GM15510 (cell line): ENCODE results near the gene DYNLT4.

Experiments
- POLR2A ChIP-seq: IDR thresholded peaks from 3 replicates; pipeline ENCODE4 v1.6.1; 2011; ENCODE audit warnings: borderline replicate concordance; ENCODE audit not compliant: insufficient read length; ENCODE audit errors: extremely low read depth

Gene DYNLT4

DNA sequence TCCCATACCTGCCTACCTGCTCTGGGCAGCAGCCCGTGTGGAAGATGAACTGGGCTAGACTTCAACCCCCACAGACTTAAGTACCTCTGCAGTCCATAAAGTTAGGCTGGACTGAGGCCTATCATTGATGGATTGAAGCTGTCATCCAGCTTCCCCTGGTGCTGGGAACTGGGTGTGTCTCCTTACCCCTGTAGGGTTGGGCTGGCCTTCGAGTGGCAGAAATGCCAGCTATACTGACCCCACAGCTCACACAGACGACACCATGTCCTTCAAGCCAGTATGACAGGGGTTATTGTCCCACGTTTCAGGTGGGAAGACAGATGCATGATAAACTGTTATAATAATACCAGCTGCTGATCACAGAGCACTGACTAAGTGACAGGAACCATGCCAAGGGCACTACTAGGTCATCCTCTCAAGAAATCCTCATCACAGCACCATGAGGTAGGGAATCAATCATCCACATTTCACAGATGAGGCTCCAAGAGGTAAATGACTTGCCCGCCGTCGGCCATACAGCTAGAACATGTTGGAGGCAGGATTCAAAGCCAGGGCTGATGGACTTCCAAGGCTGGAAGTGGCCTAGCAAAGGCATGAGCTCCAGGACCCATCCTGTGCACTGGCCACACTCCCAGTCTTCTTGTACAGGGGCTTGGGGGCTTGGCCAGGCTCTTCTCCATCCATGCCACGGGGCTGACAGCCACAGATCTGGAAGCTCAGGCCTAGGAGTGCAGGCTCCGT is 18.9 kb downstream of the DYNLT4 start, which contains the start of gene BEST4:
BEST4 (minus strand) TSS at position 51 of the 741 bp plus-strand sequence. CDS start 465 bp downstream, outside the sequence.
- no peak for TF ChIP-seq POLR2A

DNA sequence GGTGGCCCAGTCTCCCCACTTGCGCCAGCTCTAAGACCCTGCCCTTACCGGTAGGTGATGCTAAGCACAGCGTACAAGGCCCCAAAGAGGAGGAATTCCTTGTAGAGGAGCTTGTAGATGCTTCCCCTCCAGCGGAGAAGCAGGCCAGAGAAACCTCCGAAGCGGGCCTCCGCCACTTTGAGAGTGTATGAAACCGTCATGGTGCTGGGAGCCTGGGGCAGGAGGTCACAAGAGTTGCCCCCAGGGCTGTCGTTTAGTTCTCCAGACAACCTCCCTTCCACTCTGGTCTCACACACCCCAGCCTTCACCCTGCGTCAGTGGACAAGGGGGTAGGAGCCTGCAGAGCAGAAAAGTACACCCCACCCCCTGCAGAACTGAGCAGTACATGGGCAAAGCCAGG is 19.6 kb downstream of the DYNLT4 start:
- TF ChIP-seq POLR2A = no peak

- TF ChIP-seq POLR2A = no peak
Measured at GRCh38 chr1:44786841-44787426, 20.2 kb downstream of the DYNLT4 start.

- TF ChIP-seq POLR2A = peak; percentile 29
Measured at GRCh38 chr1:44786138-44786840, 20.9 kb downstream of the DYNLT4 start.

GRCh38 chr1:44785501-44786137 is 21.5 kb downstream of the DYNLT4 start:
- TF ChIP-seq POLR2A = no peak

- TF ChIP-seq POLR2A = no peak
Measured at GRCh38 chr1:44785029-44785380, 22.1 kb downstream of the DYNLT4 start.

GRCh38 chr1:44784094-44785028 is 22.8 kb downstream of the DYNLT4 start:
- TF ChIP-seq POLR2A = peak; percentile 46

DNA sequence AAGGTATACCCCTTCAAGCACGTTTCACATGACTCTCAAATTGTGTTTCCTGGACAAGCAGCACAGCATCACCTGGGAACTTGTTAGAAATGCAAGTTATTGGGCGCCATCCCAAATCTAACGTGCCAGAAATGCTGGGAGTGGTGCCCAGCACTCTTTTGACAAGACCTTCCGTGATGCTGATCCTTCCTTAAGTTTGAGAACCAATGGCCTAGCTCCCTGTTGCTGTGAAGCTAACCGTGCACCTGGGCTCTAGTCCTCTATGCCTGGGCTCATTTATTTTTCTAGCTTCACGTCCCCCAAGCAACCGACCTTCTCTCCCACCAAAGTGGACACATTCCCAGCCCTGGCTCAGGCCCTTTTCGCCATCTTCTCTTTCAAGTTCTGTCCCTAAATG is 23.5 kb downstream of the DYNLT4 start:
- no peak for TF ChIP-seq POLR2A

- TF ChIP-seq POLR2A = no peak
Measured at GRCh38 chr1:44780583-44781121, 26.5 kb downstream of the DYNLT4 start.

GRCh38 chr1:44778705-44779576 is 28.2 kb downstream of the DYNLT4 start:
- TF ChIP-seq POLR2A = no peak

GRCh38 chr1:44777969-44778635 is 29.0 kb downstream of the DYNLT4 start:
- TF ChIP-seq POLR2A = peak; percentile 10

- TF ChIP-seq POLR2A = no peak
Measured at GRCh38 chr1:44777547-44777946, 29.6 kb downstream of the DYNLT4 start.

- TF ChIP-seq POLR2A = no peak
Measured at GRCh38 chr1:44776730-44777068, 30.5 kb downstream of the DYNLT4 start.
